T-cell (primary cell): ENCODE results near the gene CLECL1. TPM values are rescaled to one million over a fixed set of nuclear protein-coding genes. Genes with fewer than 3 reads are reported as not detected.

ENCODE experiments used
- ATAC-seq, 4 experiments: fragments of 200-7000 bp in 3 of 4; fragments of 150-1000 bp in 1 of 4; cut with Tn5 transposase; replicated peaks in 1 of 4; 1 replicate in 3 of 4; 2 replicates in 1 of 4; pipeline ENCODE4 v1.10.0; 2021; ENCODE audit warnings: moderate library complexity in 3 of 4, mild to moderate bottlenecking in 2 of 4, moderate number of reproducible peaks in 1 of 4
- CTCF ChIA-PET, 2 donors: fragments of 300-600 bp; sonication (Branson Sonifier 250); formaldehyde crosslinking; loops; one replicate each; lab custom pipeline; 2022; ENCODE audit warnings: antibody characterized with exemption in 2 of 2; lab: Charles Lee
- POLR2A ChIA-PET, 2 donors: fragments of 300-600 bp; sonication (Branson Sonifier 250); formaldehyde crosslinking; loops; one replicate each; lab custom pipeline; 2022; ENCODE audit warnings: antibody characterized with exemption in 2 of 2; lab: Charles Lee
- DNase-seq, 35 experiments: peaks; one replicate each; pipeline versions ENCODE4 v3.0.0 to v3.0.0-alpha.2; 2013 to 2023
- H3K27ac ChIP-seq: one replicate; pipeline ENCODE4 v1.5.1; 2013; ENCODE audit warnings: low read length
- H3K27me3 ChIP-seq, 2 experiments: replicated peaks in 1 of 2; 1 replicate in 1 of 2; 2 replicates in 1 of 2; pipeline versions ENCODE4 v1.6.1 to v1.7.0; 2013; ENCODE audit warnings: low read length in 1 of 2, mixed read lengths in 1 of 2; ENCODE audit not compliant: control insufficient read depth in 2 of 2, insufficient read depth in 2 of 2; ENCODE audit errors: extremely low read depth in 1 of 2
- H3K36me3 ChIP-seq, 2 donors: 1 replicate in 1 of 2; 2 replicates in 1 of 2; pipeline versions ENCODE4 v1.6.1 to v1.7.0; 2013; ENCODE audit warnings: low read length in 1 of 2; ENCODE audit not compliant: control insufficient read depth in 2 of 2, insufficient read depth in 1 of 2; ENCODE audit errors: extremely low read depth in 1 of 2
- H3K4me1 ChIP-seq, 2 experiments: 1 replicate in 1 of 2; 2 replicates in 1 of 2; pipeline versions ENCODE4 v1.6.1 to v1.7.0; 2013; ENCODE audit warnings: low read length in 2 of 2, mixed read lengths in 1 of 2; ENCODE audit not compliant: insufficient read depth in 2 of 2, control insufficient read depth in 1 of 2; ENCODE audit errors: extremely low read depth in 1 of 2
- H3K4me3 ChIP-seq, 2 donors: 1 replicate in 1 of 2; 2 replicates in 1 of 2; pipeline versions ENCODE4 v1.5.1 to v1.7.0; 2013; ENCODE audit warnings: mild to moderate bottlenecking in 2 of 2, low read length in 1 of 2, moderate library complexity in 1 of 2; ENCODE audit not compliant: control insufficient read depth in 1 of 2; ENCODE audit errors: extremely low read depth in 1 of 2
- H3K9me3 ChIP-seq: 2 replicates; pipeline ENCODE4 v1.7.0; 2013
- H3K27ac Mint-ChIP-seq, 2 donors: one replicate each; pipeline ENCODE4 v1.8.0; 2020 to 2021; ENCODE audit warnings: mild to moderate bottlenecking in 2 of 2, mixed read lengths in 2 of 2
- H3K27me3 Mint-ChIP-seq, 2 donors: one replicate each; pipeline ENCODE4 v1.8.0; 2021 to 2022; ENCODE audit warnings: mixed read lengths in 2 of 2
- H3K36me3 Mint-ChIP-seq: one replicate; pipeline ENCODE4 v1.8.0; 2021; ENCODE audit warnings: mixed read lengths
- H3K4me1 Mint-ChIP-seq, 3 donors: one replicate each; pipeline ENCODE4 v1.8.0; 2020 to 2022; ENCODE audit warnings: mixed read lengths in 3 of 3, mild to moderate bottlenecking in 1 of 3
- H3K4me3 Mint-ChIP-seq, 3 donors: one replicate each; pipeline ENCODE4 v1.8.0; 2020 to 2022; ENCODE audit warnings: mild to moderate bottlenecking in 3 of 3, mixed read lengths in 3 of 3, moderate library complexity in 3 of 3
- H3K9me3 Mint-ChIP-seq, 3 donors: one replicate each; pipeline ENCODE4 v1.8.0; 2020 to 2022; ENCODE audit warnings: mixed read lengths in 3 of 3
- WGBS: methylation state at CpG from one replicate; pipeline ENCODE4 v1.1.5; 2013; ENCODE audit warnings: missing lambda C conversion rate; ENCODE audit not compliant: insufficient coverage; 5-methylcytosine and 5-hydroxymethylcytosine counted together
- total RNA-seq, 35 experiments: library from RNA in 6 of 35; stranded (reverse) in 6 of 35; fragments of 120-200 nt in 1 of 35; gene quantifications; one replicate each; pipeline versions ENCODE4 v1.2.1 to v1.2.4 and lab custom pipeline; 2013 to 2026

Gene CLECL1
- total RNA-seq, 5 donors from 2014 or later (not counting 1 experiment from before 2014, with no cell fraction given) = 1.1 to 4.4 (median 2.9) TPM

GRCh38 chr12:9673404-9674225, 59.3 kb downstream of the CLECL1 start:
- Histone ChIP-seq H3K27ac (peak overlapping the region; percentile 74), H3K9me3 (peaks cover 2% of the 10 kb centered on the region), H3K36me3 (peaks cover 0 to 14% of the 10 kb centered on the region in 2 donors), H3K4me1 (peaks cover 28 to 51% of the 10 kb centered on the region in 2 experiments), H3K27me3 (no peaks in the 10 kb centered on the region), H3K4me3 (peak overlapping the region; percentile 69 to 77)
- ChIA-PET CTCF (interaction anchor here in 1 of 2 donors (1.1 to 1.5 kb wide), 2 partner anchors 26 to 35 kb away, joined by 3 to 4 read pairs; no protein-coding TSS in a partner anchor), POLR2A (interaction anchor here (0.5 to 1.5 kb wide), 9 partner anchors 20 to 88 kb away, joined by 3 to 5 read pairs (median 3); partner anchors contain the start of gene CD69 (in 2 of the 2))
- Mint-ChIP-seq H3K9me3 (no peaks in the 10 kb centered on the region), H3K4me1 (peaks cover 62 to 87% (median 68%) of the 10 kb centered on the region in 3 donors), H3K36me3 (peaks cover 66% of the 10 kb centered on the region), H3K27me3 (no peaks in the 10 kb centered on the region), H3K27ac (peak overlapping the region; percentile 83 to 95), H3K4me3 (peak overlapping the region; percentile 85 to 90 (median 89))
- peak in 26 of 35 experiments; percentile 18 to 75 (median 40) for DNase-seq
- WGBS = 0% methylated on average over 6 of the region's 6 CpGs
- ATAC-seq = peak; percentile 32 to 61 (median 38)

Other genes starting within 250 kb of the CLECL1 start
- gene KLRB1, start 125.2 kb downstream of the CLECL1 start, total RNA-seq = 10 to 100 TPM in 4 of 5 donors, 1 to 10 TPM in 1; 9.0 to 55.5 (median 31.6) TPM
- gene CLEC2D, start 63.4 kb downstream of the CLECL1 start, total RNA-seq = 100 to 1,000 TPM; 217 to 338 (median 311) TPM
- gene CD69, start 27.8 kb upstream of the CLECL1 start, total RNA-seq = 100 to 1,000 TPM in 2 of 5 donors, 10 to 100 TPM in 3; 36.7 to 746 (median 39.4) TPM
- 10 to 100 TPM in 1 of 5 donors, 1 to 10 TPM in 1, under 1 TPM in 3; 0.35 to 24.8 (median 0.95) TPM for gene KLRF1, start 94.4 kb upstream of the CLECL1 start, total RNA-seq
- gene CLEC2B, start 136.3 kb upstream of the CLECL1 start, total RNA-seq = 100 to 1,000 TPM in 1 of 5 donors, 10 to 100 TPM in 4; 60.0 to 101 (median 74.7) TPM
- not detected for gene KLRF2, start 148.4 kb upstream of the CLECL1 start, total RNA-seq
- not detected for gene CLEC2A, start 199.3 kb upstream of the CLECL1 start, total RNA-seq
- gene CLEC12A, start 238.3 kb upstream of the CLECL1 start, total RNA-seq = under 1 TPM in 1 of 5 donors, not detected in 4; 0.26 TPM